ENCODE results near the gene ARID5B.
"Not testable (repeated sequence)": the region's sequence is repeated elsewhere in the genome, so short reads cannot be mapped to it uniquely, and the experiment has no call there.

ARID5B gene

GRCh38 chr10:62014510-62014909, 113.0 kb downstream of the ARID5B start:
- DNase-seq (ENCODE audit: low spot score): no peak

- DNase-seq (ENCODE audit: low spot score): no peak
Measured at GRCh38 chr10:62015994-62016393, 114.5 kb downstream of the ARID5B start.

GRCh38 chr10:62016623-62017490, 115.4 kb downstream of the ARID5B start:
- DNase-seq (ENCODE audit: low spot score): no peak

GRCh38 chr10:62017491-62017870, 116.0 kb downstream of the ARID5B start:
- DNase-seq (ENCODE audit: low spot score): no peak

DNA sequence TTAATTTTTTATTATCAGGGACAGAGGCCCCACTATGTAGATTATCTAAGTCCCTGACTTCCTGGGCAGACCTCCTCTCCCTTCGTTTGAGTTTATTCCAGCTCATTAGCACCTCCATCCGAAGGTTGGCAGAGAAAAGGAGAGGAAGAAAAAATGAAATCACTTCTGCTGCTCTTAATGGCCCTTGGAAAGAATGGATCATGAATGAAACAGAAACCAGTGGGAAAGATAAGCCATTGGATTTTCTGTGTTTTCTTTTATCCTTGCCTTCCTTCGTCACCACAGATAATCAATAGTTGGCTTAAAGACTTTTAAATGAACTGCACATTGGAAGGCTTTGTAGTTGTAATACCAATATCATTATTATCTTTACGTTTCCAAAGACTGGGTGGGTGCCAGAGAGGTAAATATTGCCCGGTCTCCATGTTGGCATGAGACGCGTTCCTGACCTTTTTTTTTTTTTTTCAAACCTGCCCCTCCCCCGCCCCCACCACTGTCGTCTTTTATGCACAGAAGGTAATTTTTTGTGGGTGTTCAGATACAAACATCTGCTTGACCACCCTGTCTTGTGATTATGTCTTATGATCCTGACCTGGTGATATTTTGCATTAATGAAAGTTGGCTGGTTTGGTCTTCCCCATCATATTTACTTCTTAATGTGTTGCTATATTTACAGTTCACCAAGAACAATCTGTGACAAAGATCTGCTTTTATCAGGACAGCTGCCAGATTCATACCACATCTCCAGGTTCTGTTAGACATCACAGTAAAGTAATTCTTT, 116.8 kb downstream of the ARID5B start:
- no peak for DNase-seq (ENCODE audit: low spot score)

- DNase-seq (ENCODE audit: low spot score): no peak
Measured at GRCh38 chr10:62019013-62019684, 117.7 kb downstream of the ARID5B start.

- DNase-seq (ENCODE audit: low spot score): no peak
Measured at GRCh38 chr10:62019685-62020359, 118.3 kb downstream of the ARID5B start.

GRCh38 chr10:62021128-62021665, 119.7 kb downstream of the ARID5B start:
- DNase-seq (ENCODE audit: low spot score): no peak

DNA sequence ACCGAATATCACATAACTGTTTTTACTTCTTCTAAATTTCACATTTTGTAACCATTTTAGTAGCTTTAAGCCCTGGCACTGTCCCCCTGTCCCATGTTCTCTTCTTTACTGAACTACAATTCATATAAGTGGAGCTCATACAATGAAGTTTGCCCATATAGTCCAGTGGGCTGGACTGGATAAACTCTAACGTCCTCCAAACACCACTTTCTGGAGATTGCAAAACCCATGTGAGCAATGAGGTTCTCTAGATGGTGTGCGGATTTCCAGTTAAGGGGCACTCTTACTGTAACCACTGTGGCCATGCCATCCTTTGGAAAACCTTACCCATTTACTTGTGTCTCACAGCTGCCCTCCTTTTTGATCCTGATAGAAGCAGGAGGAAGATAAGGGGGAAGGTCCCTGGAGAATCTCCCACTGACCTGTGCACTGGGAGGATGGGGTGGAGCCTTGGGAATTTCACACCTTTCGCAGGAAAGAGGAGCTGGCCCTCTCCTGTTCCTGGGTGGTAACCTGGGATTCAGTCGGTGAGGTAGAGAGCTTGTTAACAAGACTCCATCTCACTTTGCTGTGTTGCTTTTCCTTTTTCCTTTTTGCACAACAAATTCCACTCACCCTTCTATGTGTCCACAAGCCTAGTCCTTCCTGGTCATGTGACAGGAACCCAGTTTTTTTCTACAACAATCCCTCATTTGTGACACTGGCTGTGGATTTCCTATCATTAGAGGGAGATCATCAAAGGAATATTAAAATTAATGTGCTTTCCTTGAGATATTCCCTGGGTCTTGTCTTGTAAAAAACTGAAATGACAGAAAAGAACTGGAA, 120.7 kb downstream of the ARID5B start:
- DNase-seq (ENCODE audit: low spot score): no peak

DNA sequence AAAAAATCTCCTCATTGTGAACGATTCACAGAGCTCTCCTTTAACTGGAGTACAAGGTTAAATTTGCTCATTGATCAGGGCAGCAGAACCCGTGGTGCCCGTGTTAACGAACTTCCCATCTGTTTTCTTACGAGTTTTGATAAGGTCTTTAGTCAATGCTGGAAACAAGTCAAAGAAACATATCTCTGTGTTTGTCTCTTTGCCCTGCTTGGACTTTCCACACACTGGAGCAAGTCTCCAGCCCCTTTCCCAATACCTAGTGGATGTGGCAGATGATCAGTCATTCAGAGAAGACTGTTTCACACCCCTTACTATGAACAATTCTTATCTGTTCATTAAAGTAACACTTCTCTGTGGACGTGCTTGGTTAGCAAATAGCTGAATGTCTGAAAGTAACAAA, 121.3 kb downstream of the ARID5B start:
- no peak for DNase-seq (ENCODE audit: low spot score)

DNA sequence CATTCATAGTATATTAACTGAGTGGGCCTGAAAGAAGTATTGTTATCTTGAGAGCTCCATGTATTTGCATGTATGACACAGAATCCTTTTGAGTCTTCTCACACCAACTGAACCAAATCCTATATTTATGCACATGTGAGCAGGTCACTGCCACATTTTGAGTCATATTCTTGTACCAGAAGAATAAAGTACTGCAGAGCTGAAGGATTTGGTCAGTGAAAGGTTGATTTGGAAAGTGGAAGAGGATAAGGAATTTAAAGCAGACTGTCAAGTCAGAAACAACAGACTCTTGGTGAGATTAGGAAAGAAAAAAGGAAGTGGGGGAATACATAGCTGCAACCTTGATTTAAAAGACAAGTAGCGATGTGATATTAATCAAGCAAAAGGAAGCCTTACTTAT, 121.8 kb downstream of the ARID5B start:
- DNase-seq (ENCODE audit: low spot score): no peak

DNA sequence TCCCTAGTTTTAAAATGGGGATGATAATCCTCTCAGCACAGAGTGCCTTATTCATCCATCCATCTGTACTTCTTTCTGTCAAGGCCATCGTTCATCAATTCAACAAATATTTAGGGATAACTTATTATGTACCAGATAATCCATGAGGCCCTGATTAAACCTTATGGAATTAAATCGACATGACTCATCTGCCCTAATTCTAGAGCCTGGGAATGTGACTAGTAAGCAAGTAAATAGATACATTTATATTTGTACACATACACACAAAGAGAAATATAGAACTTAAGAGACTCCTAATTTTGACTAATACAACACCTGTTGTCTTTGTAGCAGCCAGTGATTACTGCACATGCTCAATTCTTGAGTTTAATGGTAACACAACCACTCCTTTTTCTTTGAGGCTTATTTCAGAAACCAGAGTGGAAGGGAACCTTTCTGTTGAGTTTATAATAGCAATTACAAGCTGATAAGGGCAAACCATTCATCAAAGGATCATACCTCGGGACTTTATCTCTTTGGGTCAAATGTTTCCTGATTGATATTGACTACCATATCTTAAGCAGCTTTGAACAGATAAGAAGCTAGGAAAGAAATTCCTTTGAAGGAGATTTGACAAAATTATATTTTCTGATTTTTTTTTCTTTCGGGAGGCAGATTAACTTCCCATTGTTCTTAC, 122.7 kb downstream of the ARID5B start:
- no peak for DNase-seq (ENCODE audit: low spot score)

DNA sequence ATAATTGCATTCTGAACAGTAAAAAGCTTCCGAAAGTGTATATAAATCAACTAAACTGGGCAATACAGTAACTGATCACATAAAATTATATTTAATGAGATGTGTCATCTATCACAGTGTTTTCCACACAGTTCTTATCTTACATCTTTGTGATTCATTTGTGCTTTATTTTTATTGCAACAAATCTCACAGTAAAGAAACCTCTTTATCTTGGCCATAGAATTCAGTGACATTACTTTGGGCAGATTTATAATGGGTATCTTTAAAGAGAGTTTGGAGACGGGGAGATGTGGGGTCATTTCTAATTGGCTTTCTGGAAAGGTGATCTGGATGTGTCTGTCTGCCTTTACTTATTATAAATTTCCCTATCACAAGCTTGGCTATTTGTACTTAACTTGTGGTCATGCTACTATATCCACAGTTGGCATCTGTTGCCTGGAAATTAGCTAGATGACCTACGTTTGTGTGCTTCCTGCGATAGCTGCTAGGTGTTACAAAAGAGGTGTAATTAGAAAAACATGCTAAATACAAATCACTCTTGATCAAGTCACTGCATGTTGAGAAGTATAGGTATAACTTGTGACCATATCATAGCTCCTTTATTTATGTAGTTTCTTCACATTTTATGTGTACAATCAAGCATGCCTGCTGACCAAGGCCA, 123.8 kb downstream of the ARID5B start:
- DNase-seq (ENCODE audit: low spot score): no peak

DNA sequence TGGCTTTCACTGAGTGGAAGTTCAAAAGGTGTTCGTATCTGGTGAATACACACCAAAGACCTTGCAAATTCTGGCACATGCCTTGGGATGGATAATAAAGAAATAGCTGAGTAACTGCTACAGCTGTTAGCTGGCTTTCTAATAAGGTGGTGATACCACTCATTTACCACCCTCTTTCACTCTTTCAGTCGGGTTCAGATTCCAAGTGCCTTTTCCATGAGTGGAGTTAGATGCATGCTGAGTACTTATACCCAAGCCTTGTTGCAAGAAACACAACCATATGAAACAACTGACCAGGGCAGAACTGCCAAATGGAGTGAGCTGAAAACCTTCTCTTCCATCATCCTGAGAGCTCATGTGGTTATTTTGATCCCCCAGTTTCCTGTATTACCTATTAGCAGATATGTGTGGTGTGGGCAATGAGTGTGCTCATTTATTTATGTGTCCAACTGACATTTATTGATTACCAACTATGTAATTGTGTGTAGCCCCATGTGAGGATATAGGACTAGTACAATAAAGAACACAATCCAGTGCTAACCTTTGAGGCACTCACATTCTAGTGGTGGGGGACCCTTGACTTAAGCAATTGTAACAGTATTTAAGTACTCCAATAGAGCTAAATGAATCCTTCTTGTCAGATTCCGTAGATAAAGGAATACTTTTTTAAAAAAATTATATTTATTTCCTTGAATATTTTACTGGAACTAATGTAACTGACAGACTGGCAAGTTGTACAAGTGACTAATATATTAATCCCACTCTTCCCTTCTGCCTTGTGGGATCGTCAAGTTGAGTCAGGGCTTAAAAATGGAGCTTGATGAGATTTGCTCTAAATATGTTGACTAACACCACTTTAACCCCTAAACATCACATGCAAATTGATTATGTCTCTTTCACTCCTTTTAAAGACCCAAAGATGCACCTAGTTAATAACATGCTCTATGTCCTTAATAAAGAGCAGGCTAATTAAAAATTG, 124.7 kb downstream of the ARID5B start:
- no peak for DNase-seq (ENCODE audit: low spot score)

GRCh38 chr10:62027841-62028501, 126.5 kb downstream of the ARID5B start:
- no peak for DNase-seq (ENCODE audit: low spot score)

GRCh38 chr10:62028502-62028842, 127.0 kb downstream of the ARID5B start:
- DNase-seq (ENCODE audit: low spot score): not testable (repeated sequence)

DNA sequence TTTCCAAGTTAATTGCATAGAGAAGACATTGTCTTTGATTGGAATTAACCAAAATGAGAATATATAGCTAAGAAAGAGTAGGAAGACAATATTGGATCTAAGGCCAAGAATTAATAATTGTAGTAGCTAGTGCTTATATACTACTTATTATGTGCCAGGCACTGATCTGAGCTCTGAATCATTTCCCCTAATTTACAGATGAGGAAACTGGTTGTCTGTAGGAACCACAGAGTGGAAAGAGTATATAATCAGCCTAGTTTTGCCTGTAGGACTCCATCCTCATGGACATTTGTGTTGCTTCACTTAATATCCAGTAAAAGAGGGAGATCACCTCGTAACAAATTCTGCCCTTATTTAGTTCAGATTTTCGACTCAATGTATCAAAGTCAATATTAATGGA, 127.9 kb downstream of the ARID5B start:
- no peak for DNase-seq (ENCODE audit: low spot score)

- DNase-seq (ENCODE audit: low spot score): no peak
Measured at GRCh38 chr10:62031507-62031906, 130.0 kb downstream of the ARID5B start.

Data from HuH-7.5 (cell line).